H9 (cell line): Measurements from ENCODE around the gene EXOSC2. TPM values are rescaled to one million over a fixed set of nuclear protein-coding genes. Genes with fewer than 3 reads are reported as not detected.
A peak's percentile ranks its signal among the peaks of the same experiment; 100 is the strongest.

Experiments
- DNase-seq: peaks from one replicate; pipeline ENCODE4 v3.0.0-alpha.2; 2017
- H2AFZ ChIP-seq: one replicate; pipeline ENCODE4 v1.6.1; 2013; ENCODE audit warnings: mild to moderate bottlenecking, low read length, control low read depth, moderate library complexity
- H2AK5ac ChIP-seq: 2 replicates; pipeline ENCODE4 v1.6.1; 2013; ENCODE audit warnings: low read length, control low read depth, mixed read lengths; ENCODE audit not compliant: insufficient read length
- H2BK120ac ChIP-seq: one replicate; pipeline ENCODE4 v1.6.1; 2013; ENCODE audit warnings: low read depth, mild to moderate bottlenecking, low read length, control low read depth, inconsistent platforms; ENCODE audit not compliant: poor library complexity, severe bottlenecking
- H2BK12ac ChIP-seq: 2 replicates; pipeline ENCODE4 v1.6.1; 2013; ENCODE audit warnings: low read length, control low read depth, mixed read lengths, low read depth; ENCODE audit not compliant: insufficient read length
- H2BK15ac ChIP-seq: 2 replicates; pipeline ENCODE4 v1.6.1; 2013; ENCODE audit warnings: low read depth, low read length, control low read depth
- H2BK20ac ChIP-seq: one replicate; pipeline ENCODE4 v1.6.1; 2013; ENCODE audit warnings: low read depth, mild to moderate bottlenecking, low read length, control low read depth, inconsistent platforms; ENCODE audit not compliant: poor library complexity, severe bottlenecking
- H2BK5ac ChIP-seq: 2 replicates; pipeline ENCODE4 v1.6.1; 2013; ENCODE audit warnings: low read length, control low read depth, mixed read lengths; ENCODE audit not compliant: insufficient read length
- H3K14ac ChIP-seq: 2 replicates; pipeline ENCODE4 v1.6.1; 2013; ENCODE audit warnings: low read length, control low read depth; ENCODE audit not compliant: insufficient read depth
- H3K18ac ChIP-seq: 2 replicates; pipeline ENCODE4 v1.6.1; 2013; ENCODE audit warnings: low read depth, mild to moderate bottlenecking, mixed read lengths, low read length, control low read depth; ENCODE audit not compliant: insufficient read length
- H3K23ac ChIP-seq: 2 replicates; pipeline ENCODE4 v1.6.1; 2013; ENCODE audit warnings: low read length, control low read depth, mixed read lengths, low read depth; ENCODE audit not compliant: insufficient read length
- H3K23me2 ChIP-seq: 2 replicates; pipeline ENCODE4 v1.6.1; 2013; ENCODE audit warnings: low read depth, mild to moderate bottlenecking, mixed read lengths, low read length, control low read depth; ENCODE audit not compliant: insufficient read length, poor library complexity, severe bottlenecking
- H3K27ac ChIP-seq: 2 replicates; pipeline ENCODE4 v1.5.1; 2013; ENCODE audit warnings: low read length, control low read depth, mixed read lengths, low read depth; ENCODE audit not compliant: insufficient read length
- H3K27me3 ChIP-seq: 2 replicates; pipeline ENCODE4 v1.6.1; 2013; ENCODE audit warnings: low read length, control low read depth, inconsistent platforms; ENCODE audit not compliant: insufficient read depth
- H3K4ac ChIP-seq: 2 replicates; pipeline ENCODE4 v1.6.1; 2013; ENCODE audit warnings: low read depth, mild to moderate bottlenecking, control low read depth, inconsistent platforms, low read length, moderate library complexity
- H3K4me1 ChIP-seq: 2 replicates; pipeline ENCODE4 v1.6.1; 2013; ENCODE audit warnings: low read length, control low read depth, inconsistent platforms; ENCODE audit not compliant: insufficient read depth
- H3K4me2 ChIP-seq: 2 replicates; pipeline ENCODE4 v1.6.1; 2013; ENCODE audit warnings: low read length, control low read depth, mixed read lengths; ENCODE audit not compliant: insufficient read length, insufficient read depth
- H3K56ac ChIP-seq: 2 replicates; pipeline ENCODE4 v1.6.1; 2013; ENCODE audit warnings: low read depth, mild to moderate bottlenecking, mixed read lengths, low read length, control low read depth; ENCODE audit not compliant: insufficient read length
- H3K79me1 ChIP-seq: 2 replicates; pipeline ENCODE4 v1.6.1; 2013; ENCODE audit warnings: low read depth, mild to moderate bottlenecking, moderate library complexity, low read length, control low read depth, inconsistent platforms; ENCODE audit not compliant: insufficient read depth, poor library complexity, severe bottlenecking
- H3K79me2 ChIP-seq: 2 replicates; pipeline ENCODE4 v1.6.1; 2013; ENCODE audit warnings: low read length, control low read depth, inconsistent platforms; ENCODE audit not compliant: insufficient read depth
- H3K9ac ChIP-seq: 2 replicates; pipeline ENCODE4 v1.6.1; 2013; ENCODE audit warnings: low read length, control low read depth, mixed read lengths; ENCODE audit not compliant: insufficient read length; ENCODE audit errors: extremely low read depth
- H3K9me3 ChIP-seq: one replicate; pipeline ENCODE4 v1.6.1; 2013; ENCODE audit warnings: low read depth, low read length, inconsistent platforms; ENCODE audit not compliant: control insufficient read depth
- H3T11ph ChIP-seq: one replicate; pipeline ENCODE4 v1.6.1; 2013; ENCODE audit warnings: mild to moderate bottlenecking, low read length, control low read depth, inconsistent platforms
- H4K20me1 ChIP-seq: one replicate; pipeline ENCODE4 v1.6.1; 2013; ENCODE audit not compliant: control insufficient read depth, insufficient read length, insufficient read depth
- H4K5ac ChIP-seq: 2 replicates; pipeline ENCODE4 v1.6.1; 2013; ENCODE audit warnings: low read depth, mild to moderate bottlenecking, mixed read lengths, low read length, control low read depth; ENCODE audit not compliant: insufficient read length
- H4K8ac ChIP-seq: replicated peaks from 2 replicates; pipeline ENCODE4 v1.6.1; 2013; ENCODE audit warnings: low read length, control low read depth, mixed read lengths, low read depth; ENCODE audit not compliant: insufficient read length
- H4K91ac ChIP-seq: 2 replicates; pipeline ENCODE4 v1.6.1; 2013; ENCODE audit warnings: low read depth, mild to moderate bottlenecking, moderate library complexity, mixed read lengths, low read length, control low read depth; ENCODE audit not compliant: insufficient read length
- H3K27ac Mint-ChIP-seq, 3 experiments: 2 replicates in 2 of 3; 3 replicates in 1 of 3; pipeline ENCODE4 v1.8.0; 2020 to 2021; ENCODE audit warnings: mixed read lengths in 3 of 3, mild to moderate bottlenecking in 1 of 3, moderate library complexity in 1 of 3
- H3K27me3 Mint-ChIP-seq: 2 replicates; pipeline ENCODE4 v1.8.0; 2021; ENCODE audit warnings: low read depth, mild to moderate bottlenecking, moderate library complexity, mixed read lengths
- H3K36me3 Mint-ChIP-seq, 3 experiments: 2 replicates in 2 of 3; 3 replicates in 1 of 3; pipeline ENCODE4 v1.8.0; 2020 to 2021; ENCODE audit warnings: low read depth in 3 of 3, mixed read lengths in 3 of 3; ENCODE audit not compliant: insufficient read depth in 1 of 3
- H3K4me1 Mint-ChIP-seq, 2 experiments: 2 replicates each; pipeline ENCODE4 v1.8.0; 2020; ENCODE audit warnings: mixed read lengths in 2 of 2
- H3K4me3 Mint-ChIP-seq, 2 experiments: 2 replicates in 1 of 2; 3 replicates in 1 of 2; pipeline ENCODE4 v1.8.0; 2020 to 2021; ENCODE audit warnings: mild to moderate bottlenecking in 2 of 2, mixed read lengths in 2 of 2, moderate library complexity in 1 of 2
- H3K9me3 Mint-ChIP-seq, 2 experiments: 2 replicates in 1 of 2; 3 replicates in 1 of 2; pipeline ENCODE4 v1.8.0; 2020; ENCODE audit warnings: mild to moderate bottlenecking in 2 of 2, mixed read lengths in 2 of 2, moderate library complexity in 1 of 2
- CTCF ChIP-seq: fragments of 200-600 bp; sonication (generic); conservative IDR thresholded peaks from 3 replicates; pipeline ENCODE4 v1.8.0; 2021; ENCODE audit warnings: antibody characterized with exemption, mild to moderate bottlenecking
- WGBS: extraction: QIAGEN DNeasy Blood & Tissue Kit; methylation state at CpG from one replicate; pipeline ENCODE4 v1.1.7; 2013; ENCODE audit warnings: missing lambda C conversion rate, low lambda C conversion rate, mixed read lengths; ENCODE audit not compliant: insufficient read length; ENCODE audit errors: extremely low coverage; 5-methylcytosine and 5-hydroxymethylcytosine counted together
- total RNA-seq: library from RNA; stranded (reverse); gene quantifications from 2 replicates; pipeline ENCODE4 v1.2.1, GENCODE V29; 2021

Gene EXOSC2
- total RNA-seq, 1 experiment from 2014 or later, result 94.5 TPM

- H3K9ac ChIP-seq, result no peak overlapping the region
These were observed 11.7 kb upstream of the EXOSC2 start for GRCh38 chr9:130681769-130682420.

More at GRCh38 chr9:130681769-130682420, 11.7 kb upstream of the EXOSC2 start:
- no peak overlapping the region for H2AK5ac ChIP-seq
- H4K8ac ChIP-seq, result no peak overlapping the region
- H2BK12ac ChIP-seq, result no peak overlapping the region
- H3K79me1 ChIP-seq, result no peaks in the 10 kb centered on the region
- Mint-ChIP-seq H3K4me1 (peaks cover 2 to 3% of the 10 kb centered on the region in 2 experiments; a peak in 2 of 4 replicates), H3K27me3 (peaks cover 55% of the 10 kb centered on the region), H3K27ac (no peak overlapping the region), H3K9me3 (peaks cover 8 to 10% of the 10 kb centered on the region in 2 experiments), H3K4me3 (peak overlapping the region; percentile 60 to 85), H3K36me3 (no peaks in the 10 kb centered on the region; a peak in 1 of 7 replicates)
- H2BK20ac ChIP-seq, result no peak overlapping the region
- H4K91ac ChIP-seq, result no peak overlapping the region
- H3K14ac ChIP-seq, result no peak overlapping the region
- no CpG with 5 or more reads among the region's 45 CpGs for WGBS
- H2AFZ ChIP-seq, result no peak overlapping the region
- no peak overlapping the region for H2BK120ac ChIP-seq
- peak; percentile 57 for DNase-seq
- no peak for TF ChIP-seq CTCF
- H3K23me2 ChIP-seq, result peaks cover 6% of the 10 kb centered on the region
- H3K4me2 ChIP-seq, result peak overlapping the region; percentile 25
- no peak overlapping the region for H3K4ac ChIP-seq
- no peak overlapping the region for H4K5ac ChIP-seq
- no peaks in the 10 kb centered on the region for H3K79me2 ChIP-seq
- H3K4me1 ChIP-seq, result no peaks in the 10 kb centered on the region
- H3K9me3 ChIP-seq, result no peaks in the 10 kb centered on the region
- no peak overlapping the region for H3T11ph ChIP-seq
- no peak overlapping the region for H3K23ac ChIP-seq
- no peak overlapping the region for H3K56ac ChIP-seq
- H2BK15ac ChIP-seq, result no peak overlapping the region
- no peak overlapping the region for H3K27ac ChIP-seq
- H4K20me1 ChIP-seq, result no peaks in the 10 kb centered on the region
- H3K18ac ChIP-seq, result no peak overlapping the region
- peaks cover 10% of the 10 kb centered on the region for H3K27me3 ChIP-seq
- H2BK5ac ChIP-seq, result no peak overlapping the region
